ENCODE data around the gene SPAG17.

DNA sequence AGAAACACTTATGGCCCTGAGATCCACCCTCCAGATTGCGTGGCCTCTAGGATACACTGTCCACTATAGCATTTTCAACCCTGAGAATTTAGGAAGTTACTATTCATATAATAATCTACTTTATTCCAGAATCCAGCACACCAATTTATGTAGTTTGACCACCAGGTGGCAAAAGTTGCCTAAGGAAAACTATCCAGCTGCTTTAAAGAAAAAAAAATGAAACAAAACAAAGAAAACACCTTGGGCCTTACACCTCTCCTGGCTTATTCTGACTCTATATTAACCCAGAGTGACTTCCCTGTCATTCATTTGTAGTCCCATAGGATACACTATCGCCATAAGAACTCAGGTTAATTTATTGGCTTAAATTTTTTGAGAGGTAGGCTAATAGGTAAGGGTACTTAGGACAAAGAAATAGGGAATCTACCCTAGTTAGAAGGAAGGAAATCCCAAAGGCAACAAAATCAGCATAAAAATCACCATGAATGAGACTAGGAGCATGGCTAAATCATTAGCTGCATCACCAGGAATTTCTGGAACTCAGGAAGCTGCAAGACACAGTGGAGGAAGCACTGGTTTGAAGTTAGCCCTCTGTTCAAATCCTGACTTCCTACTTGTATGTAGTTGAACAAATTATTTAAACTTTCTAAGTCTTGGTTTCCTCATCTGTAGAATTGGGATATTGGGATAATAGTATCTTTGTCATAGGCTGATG is 107.5 kb downstream of the SPAG17 start:
- TF ChIP-seq, protein P1, sequence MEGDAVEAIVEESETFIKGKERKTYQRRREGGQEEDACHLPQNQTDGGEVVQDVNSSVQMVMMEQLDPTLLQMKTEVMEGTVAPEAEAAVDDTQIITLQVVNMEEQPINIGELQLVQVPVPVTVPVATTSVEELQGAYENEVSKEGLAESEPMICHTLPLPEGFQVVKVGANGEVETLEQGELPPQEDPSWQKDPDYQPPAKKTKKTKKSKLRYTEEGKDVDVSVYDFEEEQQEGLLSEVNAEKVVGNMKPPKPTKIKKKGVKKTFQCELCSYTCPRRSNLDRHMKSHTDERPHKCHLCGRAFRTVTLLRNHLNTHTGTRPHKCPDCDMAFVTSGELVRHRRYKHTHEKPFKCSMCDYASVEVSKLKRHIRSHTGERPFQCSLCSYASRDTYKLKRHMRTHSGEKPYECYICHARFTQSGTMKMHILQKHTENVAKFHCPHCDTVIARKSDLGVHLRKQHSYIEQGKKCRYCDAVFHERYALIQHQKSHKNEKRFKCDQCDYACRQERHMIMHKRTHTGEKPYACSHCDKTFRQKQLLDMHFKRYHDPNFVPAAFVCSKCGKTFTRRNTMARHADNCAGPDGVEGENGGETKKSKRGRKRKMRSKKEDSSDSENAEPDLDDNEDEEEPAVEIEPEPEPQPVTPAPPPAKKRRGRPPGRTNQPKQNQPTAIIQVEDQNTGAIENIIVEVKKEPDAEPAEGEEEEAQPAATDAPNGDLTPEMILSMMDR (conservative IDR thresholded peaks at IDR 0.05; ENCODE audit: low read depth, low read length): peak; percentile 57
- TF ChIP-seq EZH2 (IDR thresholded peaks at IDR 0.05; ENCODE audit: borderline replicate concordance, low read depth, low read length, poor library complexity, severe bottlenecking): no peak
